Natural killer cell treated with Interleukin-12 subunit alpha and Interleukin-12 subunit beta and Interleukin-15 and Interleukin-18, amount 100 ng/mL, for 72 hours (primary cell): ENCODE measurements around the gene CAMSAP1. TPM values are rescaled to one million over a fixed set of nuclear protein-coding genes. Genes with fewer than 3 reads are reported as not detected.

Experiments
- ATAC-seq, 2 donors: fragments of 150-1000 bp; cut with Tn5 transposase in 1 of 2; sonication (Bioruptor Pico), chemical (Tn5 transposase) in 1 of 2; 2 replicates each; pipeline ENCODE4 v1.10.0; 2021
- DNase-seq: peaks from one replicate; pipeline ENCODE4 v3.0.0; 2022; ENCODE audit warnings: low spot score
- H3K27ac Mint-ChIP-seq, 2 donors: 1 replicate in 1 of 2; 2 replicates in 1 of 2; pipeline ENCODE4 v1.8.0; 2022; ENCODE audit warnings: mixed read lengths in 2 of 2, mild to moderate bottlenecking in 1 of 2, moderate library complexity in 1 of 2
- H3K27me3 Mint-ChIP-seq, 2 donors: 1 replicate in 1 of 2; 2 replicates in 1 of 2; pipeline ENCODE4 v1.8.0; 2022; ENCODE audit warnings: mixed read lengths in 2 of 2
- H3K36me3 Mint-ChIP-seq: one replicate; pipeline ENCODE4 v1.8.0; 2022; ENCODE audit warnings: mixed read lengths
- H3K4me1 Mint-ChIP-seq, 2 donors: 1 replicate in 1 of 2; 2 replicates in 1 of 2; pipeline ENCODE4 v1.8.0; 2022; ENCODE audit warnings: low read depth in 2 of 2, mixed read lengths in 2 of 2, mild to moderate bottlenecking in 1 of 2
- H3K4me3 Mint-ChIP-seq: one replicate; pipeline ENCODE4 v1.8.0; 2022; ENCODE audit warnings: mixed read lengths
- H3K9me3 Mint-ChIP-seq: 2 replicates; pipeline ENCODE4 v1.8.0; 2022; ENCODE audit warnings: mixed read lengths
- total RNA-seq, 2 donors: library from RNA; stranded (reverse); gene quantifications; one replicate each; pipeline ENCODE4 v1.2.3, GENCODE V29; 2022

CAMSAP1 gene
- total RNA-seq, 2 donors from 2014 or later: 23.4 to 25.5 TPM

- no peak overlapping the region for H3K27ac Mint-ChIP-seq
- no peaks in the 10 kb centered on the region for H3K4me1 Mint-ChIP-seq
- no peak overlapping the region for H3K4me3 Mint-ChIP-seq
- H3K9me3 Mint-ChIP-seq: no peaks in the 10 kb centered on the region
- ATAC-seq (no peak), DNase-seq (no peak)
- H3K36me3 Mint-ChIP-seq: no peaks in the 10 kb centered on the region
- no peaks in the 10 kb centered on the region for H3K27me3 Mint-ChIP-seq
Measured at GRCh38 chr9:135790356-135790755, 117.0 kb downstream of the CAMSAP1 start.

- Mint-ChIP-seq H3K4me3 (no peak overlapping the region), H3K4me1 (no peaks in the 10 kb centered on the region), H3K27me3 (no peaks in the 10 kb centered on the region), H3K36me3 (no peaks in the 10 kb centered on the region), H3K27ac (no peak overlapping the region), H3K9me3 (no peaks in the 10 kb centered on the region)
- ATAC-seq (no peak), DNase-seq (no peak)
Measured at GRCh38 chr9:135789838-135790291, 117.5 kb downstream of the CAMSAP1 start.

DNA sequence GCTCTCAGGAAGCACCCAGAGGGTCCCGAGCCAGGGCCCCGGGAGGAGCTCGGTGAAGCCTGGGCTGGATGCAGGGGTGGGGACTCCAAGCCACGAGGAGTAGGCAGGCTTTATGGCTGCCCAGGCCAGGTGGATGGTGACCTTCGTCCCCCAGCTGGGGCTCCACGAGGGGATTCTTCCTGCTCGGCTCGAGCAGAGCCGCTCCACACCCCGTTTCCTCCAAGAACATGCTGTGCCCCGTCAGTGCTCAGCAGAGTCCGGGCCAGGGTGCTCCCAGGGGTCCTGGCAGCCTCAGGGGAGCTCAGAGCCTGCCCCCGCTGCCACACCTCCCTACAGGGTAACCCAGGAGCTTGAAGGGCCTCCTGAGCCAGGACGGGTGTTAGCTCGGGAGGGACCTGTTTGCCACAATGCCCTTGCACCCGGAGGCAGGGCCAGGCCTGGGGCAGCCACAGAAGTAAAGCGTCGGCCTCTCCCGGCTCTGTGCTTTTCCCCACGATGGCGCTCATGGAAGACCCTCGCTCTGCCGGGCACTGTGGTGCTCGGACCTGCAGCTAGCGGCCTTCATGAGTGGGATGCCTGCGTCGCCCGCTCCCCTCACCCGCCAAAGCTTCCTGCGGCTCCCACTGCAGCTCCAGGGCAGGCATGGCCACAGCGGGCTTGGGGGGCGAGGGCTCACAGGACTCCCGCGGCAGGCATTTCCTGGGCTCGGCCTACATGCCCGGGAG lies 118.6 kb downstream of the CAMSAP1 start:
- Mint-ChIP-seq H3K4me1 (no peaks in the 10 kb centered on the region), H3K27ac (no peak overlapping the region), H3K27me3 (no peaks in the 10 kb centered on the region), H3K4me3 (no peak overlapping the region), H3K36me3 (no peaks in the 10 kb centered on the region), H3K9me3 (no peaks in the 10 kb centered on the region)
- ATAC-seq (no peak), DNase-seq (no peak)

DNA sequence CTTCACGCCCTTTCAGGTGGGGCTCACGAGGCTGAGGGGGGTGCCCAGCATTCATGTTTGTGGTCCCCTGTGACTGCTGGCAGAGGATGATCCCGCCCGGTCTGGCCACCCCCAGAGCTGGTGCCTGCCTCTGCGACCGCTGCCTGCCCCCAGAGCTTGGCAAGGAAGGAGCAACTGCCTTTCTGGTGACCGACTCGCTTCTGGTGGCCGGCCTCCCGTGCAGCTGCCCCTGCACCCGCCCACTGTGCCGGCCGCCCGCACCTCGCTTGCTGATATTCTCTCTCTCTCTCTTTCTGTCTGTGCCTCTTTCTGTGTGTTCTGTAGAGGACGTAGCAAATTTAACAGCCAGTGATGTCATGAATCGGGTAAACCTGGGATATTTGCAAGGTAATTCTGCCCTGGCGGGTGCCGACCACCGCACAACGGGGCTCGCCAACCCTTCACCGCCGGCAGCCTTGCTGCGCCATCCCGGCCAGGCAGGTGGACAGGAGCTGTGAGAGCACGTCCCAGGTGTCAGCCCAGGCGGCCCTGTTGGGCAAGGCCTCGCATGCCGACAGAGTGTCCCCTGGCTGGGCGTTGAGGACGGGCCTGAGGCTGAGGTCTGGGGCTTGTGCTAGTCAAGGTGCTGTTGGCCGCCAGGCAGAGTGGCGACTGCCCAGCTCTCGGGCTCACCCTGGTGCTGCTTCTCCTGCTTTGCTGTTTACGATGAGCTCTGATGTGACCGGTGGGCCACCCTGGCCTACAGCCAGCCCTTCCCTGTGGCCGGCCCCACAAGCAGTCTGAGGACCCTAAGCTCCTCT lies 119.4 kb downstream of the CAMSAP1 start:
- Mint-ChIP-seq H3K27ac (no peak overlapping the region), H3K9me3 (no peaks in the 10 kb centered on the region), H3K36me3 (no peaks in the 10 kb centered on the region), H3K4me1 (no peaks in the 10 kb centered on the region), H3K27me3 (peaks cover 0 to 3% of the 10 kb centered on the region in 2 donors), H3K4me3 (no peak overlapping the region)
- ATAC-seq (no peak), DNase-seq (no peak)

DNA sequence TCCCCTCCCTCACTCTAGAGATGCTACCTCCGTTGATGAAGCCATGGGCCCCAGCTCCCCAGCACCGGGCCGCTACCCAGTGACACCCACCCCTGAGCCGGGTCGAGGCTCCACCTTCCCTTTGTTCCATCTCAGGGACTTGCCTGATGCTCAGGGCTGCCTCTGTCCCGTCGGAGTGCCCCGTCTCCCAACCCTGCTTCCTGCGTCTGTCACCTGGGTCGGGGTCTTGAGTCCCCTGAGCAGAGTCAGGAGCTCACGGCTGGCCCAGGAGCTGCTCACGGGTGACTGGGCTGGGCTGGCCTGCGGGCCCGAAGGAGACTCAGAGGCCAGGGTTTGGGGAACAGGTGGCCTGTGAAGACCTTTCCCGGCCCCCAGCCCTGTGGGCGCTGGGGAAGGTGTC lies 120.0 kb downstream of the CAMSAP1 start:
- Mint-ChIP-seq H3K27ac (no peak overlapping the region), H3K9me3 (no peaks in the 10 kb centered on the region), H3K27me3 (peaks cover 0 to 8% of the 10 kb centered on the region in 2 donors), H3K36me3 (no peaks in the 10 kb centered on the region), H3K4me1 (no peaks in the 10 kb centered on the region), H3K4me3 (no peak overlapping the region)
- ATAC-seq: no peak
- DNase-seq: no peak

DNA sequence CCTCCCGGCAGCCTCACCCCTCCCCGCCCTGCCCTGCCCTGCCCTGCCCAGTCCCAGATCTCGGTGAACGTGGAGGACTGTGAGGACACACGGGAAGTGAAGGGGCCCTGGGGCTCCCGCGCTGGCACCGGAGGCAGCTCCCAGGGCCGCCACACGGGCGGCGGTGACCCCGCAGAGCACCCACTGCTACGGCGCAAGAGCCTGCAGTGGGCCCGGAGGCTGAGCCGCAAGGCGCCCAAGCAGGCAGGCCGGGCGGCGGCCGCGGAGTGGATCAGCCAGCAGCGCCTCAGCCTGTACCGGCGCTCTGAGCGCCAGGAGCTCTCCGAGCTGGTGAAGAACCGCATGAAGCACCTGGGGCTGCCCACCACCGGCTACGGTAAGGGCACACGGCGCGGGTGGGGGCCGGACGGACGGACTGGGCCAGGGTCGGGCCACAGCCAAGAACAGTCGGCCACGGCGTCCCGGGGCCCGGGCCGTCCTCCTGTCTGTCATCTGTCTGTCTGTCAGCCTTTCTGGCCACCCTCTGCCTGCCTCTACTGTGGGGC lies 121.1 kb downstream of the CAMSAP1 start:
- Mint-ChIP-seq H3K4me1 (no peaks in the 10 kb centered on the region), H3K4me3 (no peak overlapping the region), H3K9me3 (no peaks in the 10 kb centered on the region), H3K27me3 (peaks cover 0 to 8% of the 10 kb centered on the region in 2 donors), H3K27ac (no peak overlapping the region), H3K36me3 (no peaks in the 10 kb centered on the region)
- ATAC-seq (no peak), DNase-seq (no peak)

- H3K9me3 Mint-ChIP-seq: no peaks in the 10 kb centered on the region
- ATAC-seq (no peak), DNase-seq (no peak)
- no peaks in the 10 kb centered on the region for H3K4me1 Mint-ChIP-seq
- no peak overlapping the region for H3K27ac Mint-ChIP-seq
- H3K27me3 Mint-ChIP-seq: peaks cover 0 to 8% of the 10 kb centered on the region in 2 donors
- H3K4me3 Mint-ChIP-seq: no peak overlapping the region
- no peaks in the 10 kb centered on the region for H3K36me3 Mint-ChIP-seq
Measured at GRCh38 chr9:135785013-135785575, 122.3 kb downstream of the CAMSAP1 start.

GRCh38 chr9:135783540-135784245 lies 123.7 kb downstream of the CAMSAP1 start:
- Mint-ChIP-seq H3K27me3 (peaks cover 0 to 8% of the 10 kb centered on the region in 2 donors), H3K36me3 (no peaks in the 10 kb centered on the region), H3K4me3 (no peak overlapping the region), H3K9me3 (no peaks in the 10 kb centered on the region), H3K27ac (no peak overlapping the region), H3K4me1 (no peaks in the 10 kb centered on the region)
- DNase-seq (no peak), ATAC-seq (no peak)

GRCh38 chr9:135782946-135783345 lies 124.4 kb downstream of the CAMSAP1 start:
- peaks cover 0 to 1% of the 10 kb centered on the region in 2 donors for H3K4me1 Mint-ChIP-seq
- no peak overlapping the region for H3K27ac Mint-ChIP-seq
- H3K9me3 Mint-ChIP-seq: no peaks in the 10 kb centered on the region

DNA sequence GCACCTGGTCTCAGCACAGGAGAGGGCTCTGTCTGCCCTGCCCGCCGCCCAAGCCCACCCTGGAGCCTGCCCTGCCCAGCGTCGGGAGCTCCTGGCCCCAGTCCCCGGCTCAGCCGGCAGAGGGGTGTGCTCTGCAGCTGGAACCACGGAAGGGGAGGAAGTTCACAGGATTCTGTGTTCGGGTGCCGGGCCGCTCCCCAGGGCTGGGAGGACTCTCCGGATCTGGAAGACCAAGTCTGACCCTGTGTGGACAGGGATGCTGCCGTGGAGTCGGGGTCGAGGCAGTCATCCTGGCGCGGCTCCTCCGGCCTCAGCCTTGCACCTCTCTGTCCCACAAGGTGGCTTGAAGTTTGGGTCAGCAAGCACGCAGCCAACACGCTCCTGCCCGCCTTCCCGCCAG lies 126.7 kb downstream of the CAMSAP1 start:
- peaks cover 0 to 8% of the 10 kb centered on the region in 2 donors for H3K27me3 Mint-ChIP-seq
- H3K36me3 Mint-ChIP-seq: no peaks in the 10 kb centered on the region
- DNase-seq (no peak), ATAC-seq (no peak)
- H3K4me3 Mint-ChIP-seq: no peak overlapping the region
- no peak overlapping the region for H3K27ac Mint-ChIP-seq
- no peaks in the 10 kb centered on the region for H3K9me3 Mint-ChIP-seq
- H3K4me1 Mint-ChIP-seq: peaks cover 4 to 13% of the 10 kb centered on the region in 2 donors

More at GRCh38 chr9:135782946-135783345, 124.4 kb downstream of the CAMSAP1 start:
- DNase-seq (no peak), ATAC-seq (no peak)
- no peak overlapping the region for H3K4me3 Mint-ChIP-seq
- no peaks in the 10 kb centered on the region for H3K36me3 Mint-ChIP-seq
- H3K27me3 Mint-ChIP-seq: peaks cover 0 to 8% of the 10 kb centered on the region in 2 donors

DNA sequence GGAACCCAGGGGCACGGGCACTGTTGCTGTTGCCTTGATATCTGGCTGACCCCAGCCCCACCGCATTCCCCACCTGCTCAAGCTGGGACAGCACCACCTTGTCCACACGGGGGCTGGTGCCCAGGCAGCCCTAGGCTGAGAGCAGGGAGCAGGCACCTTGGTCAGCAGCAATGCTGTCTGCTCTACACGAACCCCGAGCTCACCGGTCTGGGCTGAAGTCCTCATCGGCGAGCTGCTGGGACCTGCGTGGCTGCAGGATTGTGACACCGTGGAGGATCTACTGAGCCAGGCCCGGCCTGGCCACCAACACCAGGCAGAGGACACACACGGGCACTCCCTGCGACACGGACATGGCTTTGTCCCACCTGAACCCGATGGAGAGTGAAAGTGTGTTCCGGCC lies 127.3 kb downstream of the CAMSAP1 start:
- ATAC-seq (no peak), DNase-seq (no peak)
- H3K4me1 Mint-ChIP-seq: peaks cover 4 to 16% of the 10 kb centered on the region in 2 donors
- H3K36me3 Mint-ChIP-seq: no peaks in the 10 kb centered on the region
- H3K9me3 Mint-ChIP-seq: no peaks in the 10 kb centered on the region
- peaks cover 0 to 8% of the 10 kb centered on the region in 2 donors for H3K27me3 Mint-ChIP-seq
- H3K27ac Mint-ChIP-seq: no peak overlapping the region
- no peak overlapping the region for H3K4me3 Mint-ChIP-seq

DNA sequence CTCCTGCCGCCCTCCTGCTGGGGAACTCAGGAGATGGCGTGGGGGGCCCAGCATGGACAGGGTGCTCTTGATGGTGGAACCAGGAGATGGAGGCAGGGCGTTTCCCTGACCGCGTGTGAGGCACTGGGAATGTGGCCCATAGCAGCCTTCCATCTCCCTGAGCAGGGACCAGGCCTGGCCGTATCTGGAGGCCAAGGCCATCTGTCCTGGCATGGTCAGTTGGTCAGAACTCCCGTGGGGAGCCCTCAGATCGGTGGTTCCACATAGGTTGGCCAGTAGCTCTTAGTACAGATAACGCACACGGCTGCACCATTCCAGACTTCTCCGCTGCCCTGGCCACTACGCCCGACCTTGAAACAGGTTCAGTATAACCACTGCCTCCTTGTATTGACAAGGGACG lies 127.8 kb downstream of the CAMSAP1 start:
- peaks cover 0 to 8% of the 10 kb centered on the region in 2 donors for H3K27me3 Mint-ChIP-seq
- ATAC-seq (no peak), DNase-seq (no peak)
- peaks cover 4 to 16% of the 10 kb centered on the region in 2 donors for H3K4me1 Mint-ChIP-seq
- no peak overlapping the region for H3K27ac Mint-ChIP-seq
- no peaks in the 10 kb centered on the region for H3K9me3 Mint-ChIP-seq
- no peak overlapping the region for H3K4me3 Mint-ChIP-seq
- H3K36me3 Mint-ChIP-seq: no peaks in the 10 kb centered on the region

GRCh38 chr9:135778421-135778820 lies 128.9 kb downstream of the CAMSAP1 start:
- Mint-ChIP-seq H3K4me1 (peaks cover 4 to 16% of the 10 kb centered on the region in 2 donors), H3K27ac (no peak overlapping the region), H3K9me3 (no peaks in the 10 kb centered on the region), H3K36me3 (no peaks in the 10 kb centered on the region), H3K4me3 (no peak overlapping the region), H3K27me3 (peaks cover 0 to 8% of the 10 kb centered on the region in 2 donors)
- DNase-seq (no peak), ATAC-seq (no peak)
